HG03280 (cell line): Measurements from ENCODE around the gene RFNG.

Experiments used
- ATAC-seq: cut with Tn5 transposase; IDR thresholded peaks from one replicate; pipeline ENCODE4 v1.9.1; 2021; ENCODE audit warnings: mild to moderate bottlenecking, moderate library complexity; ENCODE audit not compliant: unreplicated experiment

Gene RFNG

GRCh38 chr17:82089723-82090548 is 38.3 kb upstream of the RFNG start:
- no peak for ATAC-seq

- ATAC-seq: no peak
Measured at GRCh38 chr17:82088838-82089722, 37.5 kb upstream of the RFNG start.

DNA sequence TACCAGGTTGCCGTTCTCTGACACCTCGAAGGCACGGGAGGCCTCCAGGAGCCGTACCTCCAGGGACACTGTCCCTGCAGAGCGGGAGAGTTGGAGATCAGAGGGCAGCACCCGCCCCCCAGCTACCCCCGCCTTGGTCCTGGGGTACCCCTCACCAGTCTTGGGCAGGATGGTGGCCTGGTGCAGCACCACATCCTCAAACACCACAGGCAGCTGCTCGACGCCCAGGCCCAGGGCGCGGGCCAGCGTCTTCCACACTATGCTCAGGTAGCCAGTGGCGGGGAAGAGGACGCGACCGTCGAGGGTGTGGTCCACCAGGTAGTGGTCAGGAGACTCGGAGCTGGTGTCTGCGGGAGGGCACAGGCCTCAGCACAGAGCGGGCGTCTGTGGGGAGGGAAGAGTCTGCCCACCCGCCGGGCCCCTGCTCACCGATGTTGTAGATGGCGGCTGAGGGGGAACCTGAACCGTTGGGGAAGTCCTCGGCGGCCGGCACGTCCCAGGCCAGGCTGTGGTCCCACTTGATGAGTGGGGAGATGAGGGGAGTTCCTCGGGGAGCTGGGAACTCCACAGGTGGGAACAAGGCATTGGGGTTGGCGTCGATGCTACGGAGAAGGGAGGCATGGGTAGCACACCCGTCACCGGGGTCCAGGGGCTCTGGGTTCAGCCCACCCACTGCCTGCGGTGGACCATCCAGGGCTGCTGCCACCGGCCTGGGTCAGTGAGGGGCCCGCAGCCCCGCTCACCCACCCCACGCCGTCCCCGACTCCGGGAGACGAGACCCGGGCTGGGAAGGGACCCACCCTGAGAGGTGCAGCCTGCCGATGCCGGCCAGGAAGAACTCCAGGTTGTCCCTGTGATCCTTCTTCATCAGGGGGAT is 36.6 kb upstream of the RFNG start:
- no peak for ATAC-seq

DNA sequence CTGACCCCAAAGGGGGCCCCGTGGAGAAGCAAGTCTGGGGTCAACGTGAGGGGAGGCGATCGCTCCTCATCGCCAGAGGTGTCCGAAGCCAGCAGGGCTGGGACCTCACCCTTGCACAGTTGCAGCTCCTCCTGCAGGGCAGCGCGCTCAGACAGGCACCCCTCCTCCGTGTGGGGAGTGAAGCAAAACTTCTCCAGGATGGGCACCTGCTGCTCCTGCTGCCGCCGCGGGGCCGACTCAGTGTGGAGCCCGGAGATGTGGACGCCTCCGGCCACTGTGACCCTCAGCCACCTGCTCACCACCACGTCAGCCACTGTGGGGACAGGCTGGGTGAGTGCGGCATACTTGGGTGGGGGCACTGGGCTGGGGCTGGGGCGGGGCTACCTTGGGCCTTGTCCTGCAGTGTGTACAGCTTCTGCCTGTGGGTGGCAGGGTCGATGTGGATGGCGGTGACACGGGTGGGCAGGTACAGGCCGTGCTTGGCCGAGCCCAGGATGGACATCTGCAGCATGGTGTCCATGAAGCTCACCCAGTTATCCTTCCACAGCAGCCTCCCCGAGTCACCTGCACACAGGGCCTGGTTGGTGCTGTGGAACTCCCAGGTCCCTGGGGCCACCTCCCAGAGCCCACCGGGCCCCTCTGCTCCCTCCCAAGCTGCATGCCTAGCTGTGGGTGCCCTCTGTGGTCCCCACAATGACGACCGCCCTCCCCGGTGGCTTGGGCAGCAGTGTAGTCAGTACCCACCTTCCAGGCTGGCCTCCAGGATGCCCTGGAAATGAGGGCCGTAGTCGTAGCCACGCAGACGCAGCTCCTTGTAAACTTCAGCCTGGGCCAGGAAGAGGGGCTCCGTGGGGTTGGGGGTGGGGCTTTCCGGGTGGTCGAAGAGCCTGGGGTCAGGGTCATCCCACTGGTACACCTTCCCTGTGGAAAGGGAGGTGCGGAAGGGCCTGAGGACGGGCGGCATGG is 35.6 kb upstream of the RFNG start:
- ATAC-seq: no peak

DNA sequence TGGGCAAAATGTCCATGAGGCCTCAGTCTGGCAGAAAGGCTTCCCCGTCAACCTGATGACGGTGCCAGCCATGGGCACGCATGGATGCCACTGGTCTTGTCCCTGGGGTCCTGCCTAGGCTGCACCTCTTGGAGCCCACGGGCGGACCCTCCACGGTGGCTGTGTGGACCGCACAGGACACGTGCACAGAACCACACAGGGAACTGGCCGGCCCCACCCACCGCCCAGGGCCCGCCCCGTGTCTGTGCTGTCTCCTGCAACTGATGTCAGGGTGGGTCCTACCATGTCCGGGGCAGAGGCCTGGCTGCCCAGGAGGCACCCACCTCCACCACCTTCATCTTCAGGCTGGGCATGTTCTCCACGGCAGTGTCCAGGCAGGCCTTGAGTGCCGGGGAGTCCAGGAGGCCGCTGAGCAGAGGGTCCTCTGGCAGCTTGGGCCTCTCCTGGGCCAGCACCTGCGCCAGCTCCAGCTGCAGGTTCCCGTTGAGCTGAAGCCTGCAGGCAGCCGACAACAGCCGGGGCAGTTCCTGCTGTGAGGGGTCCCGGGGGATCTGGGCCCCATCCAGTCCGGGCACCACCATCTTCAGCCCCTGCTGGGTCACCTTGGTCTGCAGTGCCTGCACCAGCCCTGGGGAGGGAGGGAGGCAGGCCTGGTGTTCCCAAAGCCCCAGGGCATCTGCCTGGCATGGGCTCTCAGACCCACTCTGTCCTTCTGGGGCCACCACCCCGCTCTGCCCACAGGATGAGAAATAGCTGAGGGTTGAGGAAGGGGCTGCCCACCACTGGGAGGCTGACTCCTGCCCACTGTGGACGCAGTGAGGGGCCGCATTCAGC is 34.5 kb upstream of the RFNG start:
- no peak for ATAC-seq

- no peak for ATAC-seq
Measured at GRCh38 chr17:82085031-82085861, 33.6 kb upstream of the RFNG start.

GRCh38 chr17:82084373-82085030 is 32.9 kb upstream of the RFNG start:
- no peak for ATAC-seq

- ATAC-seq: no peak
Measured at GRCh38 chr17:82083533-82084359, 32.1 kb upstream of the RFNG start.

DNA sequence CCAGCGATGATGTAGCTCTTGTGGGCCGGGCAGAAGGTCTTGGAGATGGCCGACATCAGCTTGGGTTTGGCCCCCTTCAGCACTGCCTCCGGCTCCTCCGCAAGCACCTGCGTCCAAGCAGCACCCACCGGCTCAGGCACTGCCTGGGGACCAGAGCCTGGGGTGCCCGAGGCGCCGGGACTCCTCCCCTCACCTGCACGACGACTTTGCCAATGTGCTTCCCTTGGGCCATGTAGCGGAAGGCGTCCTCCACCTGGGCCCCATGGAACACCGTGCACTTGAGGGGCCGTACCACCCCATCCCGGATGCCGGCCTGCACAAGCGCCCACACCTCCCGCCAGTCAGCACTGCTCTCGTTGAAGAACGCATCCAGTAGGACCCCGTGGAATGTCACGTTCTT is 31.4 kb upstream of the RFNG start:
- ATAC-seq: no peak

DNA sequence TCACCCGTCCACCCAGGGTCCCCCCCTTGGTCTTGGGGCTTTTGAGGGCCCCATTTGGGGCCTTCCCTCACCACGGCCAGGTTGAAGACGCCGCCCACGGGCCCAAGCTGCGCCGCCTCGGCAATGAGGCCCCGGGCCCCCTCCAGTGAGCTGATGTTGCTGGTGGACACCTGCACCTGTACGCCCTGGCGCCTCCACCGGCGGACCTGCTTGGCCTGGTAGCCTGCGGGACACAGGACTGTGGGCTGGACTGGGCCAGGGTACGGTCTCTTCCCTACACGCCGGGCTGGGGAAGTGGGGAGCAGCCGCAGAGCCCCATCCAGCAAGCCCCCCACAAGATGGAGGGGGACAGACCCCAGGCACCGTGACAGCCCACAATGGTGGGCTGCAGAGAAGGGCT is 30.8 kb upstream of the RFNG start:
- no peak for ATAC-seq

GRCh38 chr17:82081966-82082365 is 30.4 kb upstream of the RFNG start:
- ATAC-seq: no peak

DNA sequence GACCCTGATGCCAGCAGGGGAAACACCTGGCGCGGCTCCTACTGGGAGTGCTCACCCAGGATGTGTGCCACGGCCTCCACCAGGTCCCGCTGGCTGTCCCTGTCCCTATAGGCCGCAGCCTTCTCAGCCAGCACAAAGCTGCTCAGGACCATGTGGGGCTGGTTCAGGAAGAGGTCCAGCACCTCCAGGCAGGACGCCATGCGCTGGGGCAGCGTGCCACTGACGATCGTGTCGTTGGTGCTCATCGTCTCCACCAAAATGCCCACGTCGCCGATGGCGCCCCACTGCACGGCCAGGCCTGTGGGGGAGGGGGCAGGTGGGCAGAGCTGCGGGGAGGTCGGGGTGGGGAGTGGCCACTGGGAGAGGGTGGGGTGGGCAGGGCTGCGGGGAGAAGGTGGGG is 29.9 kb upstream of the RFNG start:
- ATAC-seq: no peak

- ATAC-seq: no peak
Measured at GRCh38 chr17:82080789-82081464, 29.3 kb upstream of the RFNG start.

DNA sequence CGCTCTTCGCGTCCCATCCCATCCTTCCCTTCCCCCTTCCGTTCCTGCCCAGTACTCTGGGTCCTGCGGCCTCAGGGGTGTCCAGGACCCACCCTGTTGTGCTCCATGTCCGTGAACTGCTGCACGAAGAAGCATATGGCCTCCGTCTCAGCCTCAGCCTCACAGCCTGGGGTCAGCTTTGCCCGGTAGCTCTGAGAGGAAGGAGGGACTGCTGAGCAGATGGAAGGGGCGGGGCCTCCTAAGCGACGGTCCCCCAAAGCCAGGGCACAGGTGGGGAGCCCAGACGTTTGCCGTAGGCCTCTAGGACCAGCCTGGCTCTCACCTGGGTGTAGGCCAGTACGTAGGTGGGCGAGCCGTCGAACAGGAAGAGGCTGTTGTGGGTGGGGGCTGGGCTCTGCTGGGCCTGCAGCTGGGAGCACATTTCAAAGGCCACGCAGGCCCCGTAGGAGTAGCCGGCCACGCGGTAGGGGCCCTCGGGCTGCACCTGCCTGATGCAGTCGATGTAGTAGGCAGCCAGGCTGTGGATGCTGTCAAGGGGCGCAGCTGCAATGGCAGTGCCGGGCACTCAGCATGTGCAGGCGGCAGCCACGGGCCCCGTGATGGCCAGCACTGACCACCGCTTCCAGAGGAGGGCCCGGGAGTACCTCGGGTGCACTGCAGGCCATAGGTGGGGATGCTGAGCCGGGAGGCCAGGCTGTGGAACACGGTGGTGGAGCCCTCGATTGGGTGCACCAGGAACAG is 28.6 kb upstream of the RFNG start:
- no peak for ATAC-seq

GRCh38 chr17:82079001-82079677 is 27.5 kb upstream of the RFNG start:
- no peak for ATAC-seq
